Neural cell (in vitro differentiated cells): ENCODE results near the gene IL17B. TPM values are rescaled to one million over a fixed set of nuclear protein-coding genes. Genes with fewer than 3 reads are reported as not detected.

Experiments used
- H2AFZ ChIP-seq: fragments of 200-600, 300-800 bp; sonication (generic), shearing (Covaris generic); 2 replicates; pipeline ENCODE4 v1.6.0; 2014; ENCODE audit warnings: low read depth, mild to moderate bottlenecking, antibody characterized with exemption, low read length, moderate library complexity
- H3F3A ChIP-seq: fragments of 200-600 bp; shearing (Covaris generic); 2 replicates; pipeline ENCODE4 v1.6.1; 2016; ENCODE audit warnings: mild to moderate bottlenecking, moderate library complexity, mixed read lengths, antibody characterized with exemption, low read length; ENCODE audit not compliant: insufficient read depth, poor library complexity, severe bottlenecking
- H3K27ac ChIP-seq: fragments of 200-600, 300-800 bp; sonication (generic), shearing (Covaris generic); 2 replicates; pipeline ENCODE4 v1.5.1; 2014; ENCODE audit warnings: mild to moderate bottlenecking, low read length, moderate library complexity
- H3K27me3 ChIP-seq: fragments of 300-800, 200-600 bp; sonication (generic), shearing (Covaris generic); 2 replicates; pipeline ENCODE4 v1.6.0; 2014; ENCODE audit warnings: mild to moderate bottlenecking, low read depth, low read length, moderate library complexity; ENCODE audit not compliant: insufficient read depth
- H3K36me3 ChIP-seq: fragments of 300-800, 200-600 bp; sonication (generic), shearing (Covaris generic); 2 replicates; pipeline ENCODE4 v1.5.1; 2014; ENCODE audit warnings: mild to moderate bottlenecking, antibody characterized with exemption, low read length, moderate library complexity; ENCODE audit not compliant: insufficient read depth
- H3K4me2 ChIP-seq: fragments of 300-800, 200-600 bp; sonication (generic), shearing (Covaris generic); 2 replicates; pipeline ENCODE4 v1.6.0; 2014; ENCODE audit warnings: mild to moderate bottlenecking, low read length
- H3K4me3 ChIP-seq: fragments of 300-800, 200-600 bp; sonication (generic), shearing (Covaris generic); 2 replicates; pipeline ENCODE4 v1.5.1; 2014; ENCODE audit warnings: mild to moderate bottlenecking, low read length, moderate library complexity
- H3K79me2 ChIP-seq: fragments of 200-600 bp; shearing (Covaris generic); replicated peaks from 2 replicates; pipeline ENCODE4 v1.6.0; 2014; ENCODE audit warnings: mild to moderate bottlenecking, low read length, moderate library complexity; ENCODE audit not compliant: insufficient read depth
- H3K9ac ChIP-seq: fragments of 300-800, 200-600 bp; sonication (generic), shearing (Covaris generic); 2 replicates; pipeline ENCODE4 v1.6.1; 2016; ENCODE audit warnings: mild to moderate bottlenecking, low read length, mixed read lengths
- H3K9me2 ChIP-seq: fragments of 200-600 bp; shearing (Covaris generic); 2 replicates; pipeline ENCODE4 v1.6.1; 2016; ENCODE audit warnings: mild to moderate bottlenecking, low read length, mixed read lengths; ENCODE audit not compliant: insufficient read depth
- H3K9me3 ChIP-seq: fragments of 200-600, 300-800 bp; sonication (generic), shearing (Covaris generic); 2 replicates; pipeline ENCODE4 v1.6.1; 2016; ENCODE audit warnings: mild to moderate bottlenecking, mixed run types, low read length, moderate library complexity, mixed read lengths
- H4K20me1 ChIP-seq: fragments of 200-600 bp; shearing (Covaris generic); 2 replicates; pipeline ENCODE4 v1.6.1; 2016; ENCODE audit warnings: mild to moderate bottlenecking, mixed run types; ENCODE audit not compliant: insufficient read depth
- CTCF ChIP-seq: fragments of 450-650 bp; IDR thresholded peaks from 2 replicates; pipeline ENCODE4 v1.5.1; 2014; ENCODE audit warnings: antibody characterized with exemption, mild to moderate bottlenecking, moderate library complexity; ENCODE audit not compliant: poor library complexity, severe bottlenecking
- EP300 ChIP-seq: fragments of 450-650 bp; conservative IDR thresholded peaks from 2 replicates; pipeline ENCODE4 v1.6.1; 2014; ENCODE audit warnings: antibody characterized with exemption, mild to moderate bottlenecking, moderate library complexity; ENCODE audit not compliant: poor library complexity, severe bottlenecking
- EZH2 ChIP-seq: fragments of 200-600, 300-800 bp; shearing (Covaris generic), sonication (generic); IDR thresholded peaks from 2 replicates; pipeline ENCODE4 v1.6.1; 2014; ENCODE audit warnings: antibody characterized with exemption, low read length, borderline replicate concordance, mild to moderate bottlenecking; ENCODE audit not compliant: insufficient read depth, poor library complexity, severe bottlenecking
- MXI1 ChIP-seq: fragments of 450-650 bp; conservative IDR thresholded peaks from 2 replicates; pipeline ENCODE4 v1.6.1; 2014; ENCODE audit warnings: antibody characterized with exemption, mild to moderate bottlenecking; ENCODE audit not compliant: poor library complexity, severe bottlenecking
- POLR2AphosphoS5 ChIP-seq: IDR thresholded peaks from 2 replicates; pipeline ENCODE4 v1.6.1; 2012
- RAD21 ChIP-seq: fragments of 450-650 bp; conservative IDR thresholded peaks from 2 replicates; pipeline ENCODE4 v1.6.1; 2014; ENCODE audit warnings: antibody characterized with exemption, mild to moderate bottlenecking, moderate library complexity
- REST ChIP-seq: IDR thresholded peaks from 2 replicates; pipeline ENCODE4 v1.6.1; 2012; ENCODE audit warnings: borderline replicate concordance
- SMC3 ChIP-seq: fragments of 450-650 bp; conservative IDR thresholded peaks from 2 replicates; pipeline ENCODE4 v1.6.1; 2014; ENCODE audit warnings: antibody characterized with exemption, mild to moderate bottlenecking, moderate library complexity; ENCODE audit not compliant: poor library complexity
- TAF1 ChIP-seq: IDR thresholded peaks from 2 replicates; pipeline ENCODE4 v1.6.1; 2012; ENCODE audit warnings: low read depth
- polyA plus RNA-seq: library from polyadenylated mRNA; depleted of rRNA; stranded (reverse); fragments of >200 nt; gene quantifications from 2 replicates; pipeline ENCODE4 v1.2.3, GENCODE V29; 2014

IL17B gene
- polyA plus RNA-seq, 1 donor from 2014 or later = not detected

DNA sequence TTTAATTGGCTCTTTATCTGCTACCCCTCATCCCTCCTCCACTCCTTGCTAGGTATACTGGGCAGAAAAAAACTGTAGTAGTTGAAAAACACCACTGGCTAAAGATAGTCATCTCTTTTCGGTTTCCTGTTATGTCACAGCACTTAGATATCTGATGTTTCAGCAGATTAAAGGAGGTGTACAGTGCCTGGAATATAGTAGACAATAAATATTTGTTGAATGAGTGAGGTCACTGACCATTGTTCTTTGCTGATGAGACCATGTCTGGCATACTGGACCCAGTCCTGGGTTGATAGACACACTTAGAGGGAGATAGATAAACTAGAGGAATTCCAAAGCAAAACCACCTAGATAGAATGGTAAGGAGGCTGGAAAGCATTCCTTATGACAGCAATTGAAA lies 30.6 kb downstream of the IL17B start:
- H3K9ac ChIP-seq = no peak overlapping the region
- H4K20me1 ChIP-seq = no peaks in the 10 kb centered on the region
- no peak overlapping the region for H3K4me3 ChIP-seq
- peaks cover 10% of the 10 kb centered on the region for H3K79me2 ChIP-seq
- no peak overlapping the region for H3K4me2 ChIP-seq
- H3K9me2 ChIP-seq = no peaks in the 10 kb centered on the region
- TF ChIP-seq RAD21 = no peak
- TF ChIP-seq CTCF = no peak
- TF ChIP-seq REST = no peak
- no peak for TF ChIP-seq EP300
- TF ChIP-seq EZH2 = no peak
- TF ChIP-seq TAF1 = no peak
- TF ChIP-seq POLR2AphosphoS5 = no peak
- no peak for TF ChIP-seq MXI1
- no peak for TF ChIP-seq SMC3
- no peaks in the 10 kb centered on the region for H3F3A ChIP-seq
- no peaks in the 10 kb centered on the region for H3K9me3 ChIP-seq
- no peaks in the 10 kb centered on the region for H3K27me3 ChIP-seq
- no peak overlapping the region for H2AFZ ChIP-seq
- H3K36me3 ChIP-seq = no peaks in the 10 kb centered on the region
- H3K27ac ChIP-seq = no peak overlapping the region

- peak overlapping the region; percentile 71 for H3K9ac ChIP-seq
- no peaks in the 10 kb centered on the region for H3K9me3 ChIP-seq
- peak overlapping the region; percentile 86 for H3K27ac ChIP-seq
- no peaks in the 10 kb centered on the region for H4K20me1 ChIP-seq
- H3K9me2 ChIP-seq = no peaks in the 10 kb centered on the region
- no peaks in the 10 kb centered on the region for H3K36me3 ChIP-seq
- TF ChIP-seq CTCF (no peak), SMC3 (no peak), EZH2 (no peak), MXI1 (no peak), TAF1 (no peak), EP300 (no peak), POLR2AphosphoS5 (no peak), RAD21 (no peak), REST (no peak)
- no peaks in the 10 kb centered on the region for H3F3A ChIP-seq
- H3K4me2 ChIP-seq = peak overlapping the region; percentile 69
- H3K79me2 ChIP-seq = peaks cover 10% of the 10 kb centered on the region
- H3K27me3 ChIP-seq = no peaks in the 10 kb centered on the region
- peak overlapping the region; percentile 86 for H2AFZ ChIP-seq
- peak overlapping the region; percentile 80 for H3K4me3 ChIP-seq
Observed at GRCh38 chr5:149345892-149346222, 33.2 kb downstream of the IL17B start.
